ENCODE results near the gene CDH22. TPM values are rescaled to one million over a fixed set of nuclear protein-coding genes. Genes with fewer than 3 reads are reported as not detected.

Gene CDH22
- total RNA-seq, 4 donors from 2014 or later, result not detected

DNA sequence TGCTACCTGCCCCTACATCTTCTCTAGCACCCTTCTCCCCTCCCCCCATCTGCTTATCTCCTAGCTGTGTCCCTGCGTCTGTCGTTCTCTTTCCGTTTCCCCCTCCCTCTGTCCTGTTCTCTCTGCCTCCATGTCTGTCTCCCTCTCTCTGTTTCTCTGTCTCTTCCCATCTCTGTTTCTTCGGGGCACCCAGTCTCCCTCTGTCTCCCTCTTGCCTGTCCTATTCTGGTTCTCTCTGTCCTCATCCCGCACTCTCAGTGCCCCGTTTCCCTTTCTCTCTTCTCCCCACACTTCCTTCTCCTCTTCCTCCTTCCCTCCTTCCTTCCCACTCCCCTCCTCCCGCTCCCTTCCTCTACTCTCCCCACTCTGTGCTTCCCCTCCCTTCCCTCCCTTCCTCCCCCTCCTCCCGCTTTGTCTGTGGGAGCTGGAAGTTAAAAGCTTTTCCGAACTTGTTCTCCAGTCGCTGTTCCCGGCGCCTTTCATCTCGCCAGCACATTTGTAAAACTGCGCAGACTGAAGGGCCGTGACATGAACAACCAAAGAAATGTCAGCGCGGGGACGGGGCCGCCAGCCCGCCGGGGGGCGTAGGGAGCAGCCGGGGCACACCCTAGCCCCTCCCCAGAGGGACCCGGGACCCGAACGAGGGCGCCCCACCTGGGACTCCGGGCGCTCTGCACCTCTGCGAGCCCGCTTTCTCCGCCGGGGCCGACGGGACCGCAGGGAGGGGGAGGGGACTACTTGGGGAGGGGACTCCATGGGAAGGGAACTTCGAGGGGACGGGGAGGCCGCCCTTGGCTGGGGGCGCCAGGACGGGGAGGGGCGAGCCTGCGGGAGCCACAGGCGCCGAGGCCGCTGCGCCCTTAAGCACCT is 4.0 kb upstream of the CDH22 start:
- no peaks in the 10 kb centered on the region for H3K36me3 ChIP-seq
- H3K27ac ChIP-seq, result no peak overlapping the region
- H3K4me1 ChIP-seq, result peaks cover 0 to 23% (median 10%) of the 10 kb centered on the region in 4 donors
- DNase-seq, result peak in 1 of 3 donors; percentile 44
- H3K27me3 ChIP-seq, result peaks cover 0 to 30% of the 10 kb centered on the region in 2 donors
- no peak overlapping the region for H3K4me3 ChIP-seq
- no peak for TF ChIP-seq POLR2A (IDR thresholded peaks at IDR 0.05)
- TF ChIP-seq, protein P1, sequence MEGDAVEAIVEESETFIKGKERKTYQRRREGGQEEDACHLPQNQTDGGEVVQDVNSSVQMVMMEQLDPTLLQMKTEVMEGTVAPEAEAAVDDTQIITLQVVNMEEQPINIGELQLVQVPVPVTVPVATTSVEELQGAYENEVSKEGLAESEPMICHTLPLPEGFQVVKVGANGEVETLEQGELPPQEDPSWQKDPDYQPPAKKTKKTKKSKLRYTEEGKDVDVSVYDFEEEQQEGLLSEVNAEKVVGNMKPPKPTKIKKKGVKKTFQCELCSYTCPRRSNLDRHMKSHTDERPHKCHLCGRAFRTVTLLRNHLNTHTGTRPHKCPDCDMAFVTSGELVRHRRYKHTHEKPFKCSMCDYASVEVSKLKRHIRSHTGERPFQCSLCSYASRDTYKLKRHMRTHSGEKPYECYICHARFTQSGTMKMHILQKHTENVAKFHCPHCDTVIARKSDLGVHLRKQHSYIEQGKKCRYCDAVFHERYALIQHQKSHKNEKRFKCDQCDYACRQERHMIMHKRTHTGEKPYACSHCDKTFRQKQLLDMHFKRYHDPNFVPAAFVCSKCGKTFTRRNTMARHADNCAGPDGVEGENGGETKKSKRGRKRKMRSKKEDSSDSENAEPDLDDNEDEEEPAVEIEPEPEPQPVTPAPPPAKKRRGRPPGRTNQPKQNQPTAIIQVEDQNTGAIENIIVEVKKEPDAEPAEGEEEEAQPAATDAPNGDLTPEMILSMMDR (IDR thresholded peaks at IDR 0.05), result no peak
- no peaks in the 10 kb centered on the region for H3K9me3 ChIP-seq

GRCh38 chr20:46311719-46312074 is 3.4 kb upstream of the CDH22 start:
- H3K27ac ChIP-seq, result no peak overlapping the region
- H3K9me3 ChIP-seq, result no peaks in the 10 kb centered on the region
- TF ChIP-seq, protein P1 (IDR thresholded peaks at IDR 0.05), result no peak
- TF ChIP-seq POLR2A (IDR thresholded peaks at IDR 0.05), result no peak
- peaks cover 0 to 37% of the 10 kb centered on the region in 2 donors for H3K27me3 ChIP-seq
- peaks cover 0 to 30% (median 12%) of the 10 kb centered on the region in 4 donors for H3K4me1 ChIP-seq
- H3K36me3 ChIP-seq, result no peaks in the 10 kb centered on the region
- no peak overlapping the region for H3K4me3 ChIP-seq
- no peak for DNase-seq

DNA sequence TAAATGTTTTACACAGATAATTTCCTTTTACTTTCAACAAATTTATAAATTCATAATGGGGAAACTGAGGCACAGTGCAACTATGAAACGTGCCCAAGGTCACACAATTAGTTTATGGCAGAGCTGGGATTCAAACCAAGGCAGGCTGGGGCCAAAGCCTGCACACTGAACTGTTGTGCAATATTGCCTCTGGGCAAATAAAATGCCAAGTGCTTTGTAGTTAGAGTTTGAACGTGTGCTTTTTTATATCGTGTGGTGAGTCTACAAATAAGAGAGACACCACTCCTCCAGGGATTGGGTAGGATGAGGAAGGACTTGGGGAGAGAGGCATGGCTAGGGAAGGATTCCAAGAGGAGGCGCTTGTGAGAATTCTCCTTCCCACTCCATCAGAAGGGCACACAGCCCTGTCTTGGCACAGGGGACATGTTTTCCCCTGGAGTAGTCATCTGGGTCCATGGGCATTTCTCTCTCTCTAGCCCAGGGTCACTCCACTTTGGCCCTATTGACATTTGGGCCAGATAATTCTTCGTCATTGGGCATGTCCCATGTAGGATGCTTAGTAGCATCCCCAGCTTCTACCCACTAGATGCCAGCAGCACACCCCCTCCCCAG is 2.8 kb upstream of the CDH22 start:
- H3K27ac ChIP-seq, result no peak overlapping the region
- H3K4me1 ChIP-seq, result peaks cover 0 to 30% (median 12%) of the 10 kb centered on the region in 4 donors
- no peak for DNase-seq
- peaks cover 0 to 38% of the 10 kb centered on the region in 2 donors for H3K27me3 ChIP-seq
- H3K36me3 ChIP-seq, result no peaks in the 10 kb centered on the region
- H3K4me3 ChIP-seq, result no peak overlapping the region
- TF ChIP-seq POLR2A (IDR thresholded peaks at IDR 0.05), result no peak
- TF ChIP-seq, protein P1 (IDR thresholded peaks at IDR 0.05), result no peak
- no peaks in the 10 kb centered on the region for H3K9me3 ChIP-seq

DNA sequence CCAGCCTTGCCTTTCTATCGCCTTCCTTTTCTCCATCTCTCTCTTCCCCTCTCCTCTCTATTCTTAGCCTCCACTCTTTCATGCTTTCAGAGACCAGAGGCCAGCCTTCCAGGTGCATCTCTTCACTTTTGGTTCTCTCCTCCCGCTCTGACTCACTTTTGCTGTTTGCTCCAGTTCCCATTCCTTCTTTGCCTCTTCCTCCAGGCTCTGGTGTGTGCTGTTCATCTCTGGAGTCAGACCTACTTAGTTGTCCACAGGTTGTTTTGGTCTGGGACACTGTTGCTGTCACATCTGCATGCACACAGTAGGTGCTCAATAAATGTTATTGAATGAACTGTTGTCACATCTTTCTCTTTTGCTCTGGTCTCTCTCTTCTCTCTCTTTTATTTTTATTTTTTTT is 1.6 kb upstream of the CDH22 start:
- H3K9me3 ChIP-seq, result no peaks in the 10 kb centered on the region
- no peak for DNase-seq
- peaks cover 0 to 30% (median 12%) of the 10 kb centered on the region in 4 donors for H3K4me1 ChIP-seq
- peaks cover 0 to 38% of the 10 kb centered on the region in 2 donors for H3K27me3 ChIP-seq
- H3K27ac ChIP-seq, result no peak overlapping the region
- no peak for TF ChIP-seq POLR2A (IDR thresholded peaks at IDR 0.05)
- TF ChIP-seq, protein P1 (IDR thresholded peaks at IDR 0.05), result no peak
- no peak overlapping the region for H3K4me3 ChIP-seq
- no peaks in the 10 kb centered on the region for H3K36me3 ChIP-seq

DNA sequence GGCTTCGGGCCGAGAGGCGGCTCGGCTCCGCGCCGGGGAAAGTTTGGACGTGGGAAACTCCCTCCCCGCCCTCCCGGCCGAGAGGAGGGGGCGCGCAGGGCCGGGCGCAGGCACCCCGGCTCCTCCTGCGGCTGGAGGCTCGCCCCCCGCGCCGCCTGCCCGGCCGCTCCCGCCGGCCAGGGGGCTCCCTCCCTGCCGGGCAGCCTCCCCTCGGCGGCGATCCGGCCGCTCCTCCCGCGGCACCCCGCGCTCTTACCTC is 370 bp downstream of the CDH22 start:
- Histone ChIP-seq H3K4me1 (peaks cover 0 to 30% (median 12%) of the 10 kb centered on the region in 4 donors), H3K27me3 (peaks cover 0 to 34% of the 10 kb centered on the region in 2 donors), H3K4me3 (peak overlapping the region; percentile 26 to 52 (median 50)), H3K36me3 (no peaks in the 10 kb centered on the region), H3K9me3 (no peaks in the 10 kb centered on the region), H3K27ac (no peak overlapping the region)
- TF ChIP-seq POLR2A (IDR thresholded peaks at IDR 0.05), result no peak
- TF ChIP-seq, protein P1 (IDR thresholded peaks at IDR 0.05), result no peak
- DNase-seq, result no peak
